GM10266 (cell line): Measurements from ENCODE around the gene NFIC.
"Not testable (repeated sequence)": the region's sequence is repeated elsewhere in the genome, so short reads cannot be mapped to it uniquely, and the experiment has no call there.

Source experiments
- DNase-seq: peaks from one replicate; pipeline ENCODE4 v3.0.0; 2012; ENCODE audit errors: extremely low spot score
- CTCF ChIP-seq: IDR thresholded peaks from 2 replicates; pipeline ENCODE4 v1.5.1; 2012; ENCODE audit warnings: mild to moderate bottlenecking, low read depth; ENCODE audit not compliant: control insufficient read depth, insufficient read depth; ENCODE audit errors: missing control alignments

NFIC gene

GRCh38 chr19:3398900-3399278 lies 32.5 kb downstream of the NFIC start:
- no peak for DNase-seq
- no peak for TF ChIP-seq CTCF

GRCh38 chr19:3399311-3399710 lies 32.9 kb downstream of the NFIC start:
- not testable (repeated sequence) for DNase-seq

GRCh38 chr19:3401004-3401768 lies 34.8 kb downstream of the NFIC start:
- DNase-seq: no peak
- TF ChIP-seq CTCF: no peak

GRCh38 chr19:3402631-3403443 lies 36.5 kb downstream of the NFIC start:
- TF ChIP-seq CTCF: no peak
- DNase-seq: no peak

GRCh38 chr19:3403489-3404323 lies 37.3 kb downstream of the NFIC start:
- no peak for DNase-seq
- TF ChIP-seq CTCF: no peak

GRCh38 chr19:3404324-3405260 lies 38.2 kb downstream of the NFIC start:
- no peak for DNase-seq
- TF ChIP-seq CTCF: no peak
